Endometrial microvascular endothelial cells (primary cell): ENCODE data around the gene GRK5. TPM values are rescaled to one million over a fixed set of nuclear protein-coding genes. Genes with fewer than 3 reads are reported as not detected.

Experiments
- total RNA-seq: library from RNA; depleted of rRNA; stranded (reverse); fragments of >200 nt; gene quantifications from one replicate; pipeline ENCODE4 v1.2.3, GENCODE V29; 2015; ENCODE audit errors: inconsistent ontology term

The GRK5 gene
- total RNA-seq, 1 donor from 2014 or later = 24.7 TPM

Other genes with a start within 250 kb of the GRK5 start
- gene NANOS1, start 177.9 kb upstream of the GRK5 start, total RNA-seq = not detected
- gene EIF3A, start 126.8 kb upstream of the GRK5 start, total RNA-seq = 87.0 TPM
- 86.5 TPM for gene DENND10, start 103.5 kb upstream of the GRK5 start, total RNA-seq
- 23.5 TPM for gene SFXN4, start 41.9 kb upstream of the GRK5 start, total RNA-seq
- gene PRDX3, start 28.8 kb upstream of the GRK5 start, total RNA-seq = 274 TPM